Fibroblast of lung (primary cell): ENCODE data around the gene SLC15A1. TPM values are rescaled to one million over a fixed set of nuclear protein-coding genes. Genes with fewer than 3 reads are reported as not detected.
"Not testable (repeated sequence)": the region's sequence is repeated elsewhere in the genome, so short reads cannot be mapped to it uniquely, and the experiment has no call there.

Source experiments
- DNase-seq, 2 donors: peaks; one replicate each; pipeline versions ENCODE4 v3.0.0 to v3.0.0-alpha.2; 2010; ENCODE audit warnings: low read depth in 2 of 2
- H2AFZ ChIP-seq: 2 replicates; pipeline ENCODE4 v1.5.1; 2012; ENCODE audit warnings: low read length, control low read depth, inconsistent platforms
- H3K27ac ChIP-seq: 2 replicates; pipeline ENCODE4 v1.5.1; 2011; ENCODE audit warnings: low read length, control low read depth; ENCODE audit not compliant: insufficient read depth
- H3K27me3 ChIP-seq: 2 replicates; pipeline ENCODE4 v1.5.1; 2011; ENCODE audit warnings: mild to moderate bottlenecking, low read length; ENCODE audit not compliant: control insufficient read depth, insufficient read depth
- H3K36me3 ChIP-seq: 2 replicates; pipeline ENCODE4 v1.5.1; 2011; ENCODE audit warnings: low read length; ENCODE audit not compliant: control insufficient read depth, insufficient read depth
- H3K4me1 ChIP-seq: 2 replicates; pipeline ENCODE4 v1.5.1; 2011; ENCODE audit warnings: low read length; ENCODE audit not compliant: control insufficient read depth, insufficient read depth; ENCODE audit errors: extremely low read depth
- H3K4me2 ChIP-seq: 2 replicates; pipeline ENCODE4 v1.5.1; 2011; ENCODE audit warnings: low read length, control low read depth; ENCODE audit not compliant: insufficient read depth; ENCODE audit errors: extremely low read depth
- H3K4me3 ChIP-seq, 4 experiments: fragments of 200-600 bp in 1 of 4; sonication (generic) in 1 of 4; replicated peaks in 1 of 4; 2 replicates each; pipeline ENCODE4 v1.5.1; 2011 to 2016; ENCODE audit warnings: low read length in 4 of 4, low read depth in 3 of 4, mild to moderate bottlenecking in 3 of 4, control low read depth in 2 of 4, inconsistent platforms in 1 of 4, mixed read lengths in 1 of 4; ENCODE audit not compliant: insufficient read depth in 1 of 4; ENCODE audit errors: control extremely low read depth in 1 of 4
- H3K79me2 ChIP-seq: 2 replicates; pipeline ENCODE4 v1.5.1; 2012; ENCODE audit warnings: mild to moderate bottlenecking, low read length, inconsistent platforms; ENCODE audit not compliant: control insufficient read depth, insufficient read depth
- H3K9ac ChIP-seq: 2 replicates; pipeline ENCODE4 v1.5.1; 2011; ENCODE audit warnings: mild to moderate bottlenecking, low read length, control low read depth; ENCODE audit not compliant: insufficient read depth
- H3K9me3 ChIP-seq: 2 replicates; pipeline ENCODE4 v1.5.1; 2012; ENCODE audit warnings: low read depth, low read length; ENCODE audit not compliant: control insufficient read depth, insufficient read depth
- H4K20me1 ChIP-seq: 2 replicates; pipeline ENCODE4 v1.5.1; 2011; ENCODE audit warnings: low read length; ENCODE audit not compliant: control insufficient read depth, insufficient read depth; ENCODE audit errors: extremely low read depth
- EZH2 ChIP-seq: IDR thresholded peaks from 2 replicates; pipeline ENCODE4 v1.5.1; 2012; ENCODE audit warnings: low read length, control low read depth, mild to moderate bottlenecking; ENCODE audit errors: missing control alignments
- polyA plus RNA-seq, 2 donors: library from polyadenylated mRNA; depleted of rRNA in 1 of 2; stranded (reverse) in 1 of 2; unstranded in 1 of 2; fragments of >200 nt; gene quantifications; 2 replicates each; pipeline ENCODE4 v1.2.1, GENCODE V29; 2011 to 2012; ENCODE audit warnings: missing spikeins in 1 of 2
- total RNA-seq: library from RNA; depleted of rRNA; stranded (reverse); fragments of >200 nt; gene quantifications from 2 replicates; pipeline ENCODE4 v1.2.1, GENCODE V29; 2014
- TF ChIP-seq, protein P1 (sequence below), 2 donors: IDR thresholded peaks in 1 of 2; conservative IDR thresholded peaks in 1 of 2; 1 replicate in 1 of 2; 2 replicates in 1 of 2; pipeline ENCODE4 v1.5.1; 2011 to 2012; ENCODE audit warnings: low read length in 2 of 2, control low read depth in 1 of 2, inconsistent platforms in 1 of 2, low read depth in 1 of 2, mild to moderate bottlenecking in 1 of 2

The SLC15A1 gene
- total and polyA plus RNA-seq, 2 donors (not counting 1 experiment from before 2014, with no cell fraction given), result not detected

DNA sequence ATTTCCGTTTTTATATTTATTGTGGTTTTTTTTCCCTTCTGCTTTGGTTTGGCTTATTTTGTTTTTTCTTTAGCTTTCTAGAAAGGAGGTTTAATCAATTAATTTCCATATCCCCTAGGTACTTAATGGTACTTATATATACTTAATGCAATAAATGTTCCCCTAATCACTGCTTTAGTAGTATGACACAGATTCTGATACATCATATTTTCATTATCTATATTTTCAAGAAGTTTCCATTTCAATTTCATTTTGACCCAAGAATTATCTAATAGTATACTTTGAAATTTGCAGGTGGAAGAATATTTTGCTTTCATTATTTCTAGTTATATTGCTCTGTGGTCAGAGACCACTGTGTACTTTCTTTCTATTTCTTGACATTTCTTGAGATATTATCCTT, 109.0 kb downstream of the SLC15A1 start:
- no peak overlapping the region for H3K4me3 ChIP-seq

DNA sequence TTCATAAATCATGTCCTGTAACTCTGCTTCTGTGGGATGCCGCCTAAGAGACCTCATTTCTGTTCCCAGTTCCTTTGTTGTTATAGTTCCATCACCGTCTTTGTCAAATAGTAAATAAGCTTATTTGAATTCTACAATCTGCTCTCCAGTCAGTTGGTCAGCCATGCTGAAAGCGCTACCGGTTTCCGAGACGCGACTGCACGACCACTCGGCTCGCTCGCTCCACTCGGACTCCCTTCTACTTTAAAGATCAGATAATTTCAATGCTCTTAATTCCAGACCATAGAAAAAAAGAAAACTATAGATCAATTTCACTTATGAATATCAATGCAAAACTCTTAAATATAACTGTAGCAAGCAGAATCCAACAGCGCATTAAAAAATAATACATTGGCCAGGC, 111.4 kb downstream of the SLC15A1 start:
- TF ChIP-seq EZH2, result no peak
- TF ChIP-seq, protein P1, sequence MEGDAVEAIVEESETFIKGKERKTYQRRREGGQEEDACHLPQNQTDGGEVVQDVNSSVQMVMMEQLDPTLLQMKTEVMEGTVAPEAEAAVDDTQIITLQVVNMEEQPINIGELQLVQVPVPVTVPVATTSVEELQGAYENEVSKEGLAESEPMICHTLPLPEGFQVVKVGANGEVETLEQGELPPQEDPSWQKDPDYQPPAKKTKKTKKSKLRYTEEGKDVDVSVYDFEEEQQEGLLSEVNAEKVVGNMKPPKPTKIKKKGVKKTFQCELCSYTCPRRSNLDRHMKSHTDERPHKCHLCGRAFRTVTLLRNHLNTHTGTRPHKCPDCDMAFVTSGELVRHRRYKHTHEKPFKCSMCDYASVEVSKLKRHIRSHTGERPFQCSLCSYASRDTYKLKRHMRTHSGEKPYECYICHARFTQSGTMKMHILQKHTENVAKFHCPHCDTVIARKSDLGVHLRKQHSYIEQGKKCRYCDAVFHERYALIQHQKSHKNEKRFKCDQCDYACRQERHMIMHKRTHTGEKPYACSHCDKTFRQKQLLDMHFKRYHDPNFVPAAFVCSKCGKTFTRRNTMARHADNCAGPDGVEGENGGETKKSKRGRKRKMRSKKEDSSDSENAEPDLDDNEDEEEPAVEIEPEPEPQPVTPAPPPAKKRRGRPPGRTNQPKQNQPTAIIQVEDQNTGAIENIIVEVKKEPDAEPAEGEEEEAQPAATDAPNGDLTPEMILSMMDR (conservative IDR thresholded peaks at IDR 0.05 in 1 of 2, IDR thresholded peaks at IDR 0.05 in 1 of 2; ENCODE audit: low read depth in 1 of 2, low read length in 2 of 2), result no peak
- H3K79me2 ChIP-seq, result no peaks in the 10 kb centered on the region
- no peak for DNase-seq
- no peak overlapping the region for H3K4me2 ChIP-seq
- H2AFZ ChIP-seq, result no peak overlapping the region
- H3K27me3 ChIP-seq, result peaks cover 2% of the 10 kb centered on the region
- H3K9me3 ChIP-seq, result no peaks in the 10 kb centered on the region
- H3K4me3 ChIP-seq, result no peak overlapping the region
- H3K27ac ChIP-seq, result no peak overlapping the region
- H3K36me3 ChIP-seq, result no peaks in the 10 kb centered on the region
- H4K20me1 ChIP-seq, result no peaks in the 10 kb centered on the region
- H3K9ac ChIP-seq, result no peak overlapping the region
- H3K4me1 ChIP-seq, result no peaks in the 10 kb centered on the region

More for the DNA sequence above, 109.0 kb downstream of the SLC15A1 start:
- Histone ChIP-seq H3K36me3 (no peaks in the 10 kb centered on the region), H2AFZ (no peak overlapping the region), H3K9me3 (no peaks in the 10 kb centered on the region), H3K9ac (no peak overlapping the region), H3K27ac (no peak overlapping the region), H3K79me2 (no peaks in the 10 kb centered on the region), H4K20me1 (no peaks in the 10 kb centered on the region), H3K4me1 (no peaks in the 10 kb centered on the region), H3K27me3 (peaks cover 2% of the 10 kb centered on the region), H3K4me2 (no peak overlapping the region)
- TF ChIP-seq, protein P1 (conservative IDR thresholded peaks at IDR 0.05 in 1 of 2, IDR thresholded peaks at IDR 0.05 in 1 of 2; ENCODE audit: low read depth in 1 of 2, low read length in 2 of 2), result no peak
- DNase-seq, result no peak

DNA sequence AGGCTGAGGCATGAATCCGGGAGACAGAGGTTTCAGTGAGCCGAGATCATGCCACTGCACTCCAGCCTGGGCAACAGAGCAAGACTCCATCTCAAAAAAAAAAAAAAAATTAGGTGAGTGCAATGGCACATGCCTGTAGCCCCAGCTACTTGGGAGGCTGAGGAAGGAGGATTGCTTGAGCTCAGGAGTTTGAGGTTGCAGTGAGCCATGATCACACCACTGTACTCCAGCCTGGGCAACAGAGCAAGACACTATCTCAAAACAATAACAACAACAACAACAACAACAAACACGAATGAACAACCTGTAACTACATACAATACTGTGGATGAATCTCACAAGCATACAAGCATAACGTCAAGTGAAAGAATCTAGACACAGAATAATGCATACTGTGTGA, 112.7 kb downstream of the SLC15A1 start:
- not testable (repeated sequence) for H3K9me3 ChIP-seq, H3K36me3 ChIP-seq, DNase-seq

DNA sequence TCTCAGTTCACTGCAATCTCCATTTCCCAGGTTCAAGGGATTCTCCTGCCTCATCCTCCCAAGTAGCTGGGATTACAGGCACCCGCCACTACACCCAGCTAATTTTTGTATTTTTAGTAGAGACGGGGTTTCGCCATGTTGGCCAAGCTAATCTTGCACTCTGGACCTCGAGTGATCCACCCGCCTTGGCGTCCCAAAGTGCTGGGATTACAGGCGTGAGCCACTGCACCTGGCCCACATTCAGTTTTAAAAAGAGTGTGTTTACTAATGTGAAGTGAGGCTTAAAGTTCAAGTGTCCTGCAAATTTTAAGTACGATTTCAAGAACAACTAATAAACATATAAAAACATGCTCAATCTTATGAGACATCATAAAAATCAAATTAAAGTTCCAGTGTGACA, 114.1 kb downstream of the SLC15A1 start:
- not testable (repeated sequence) for H2AFZ ChIP-seq, H3K9ac ChIP-seq, H3K27ac ChIP-seq, H3K27me3 ChIP-seq, DNase-seq, H3K4me1 ChIP-seq, H3K4me3 ChIP-seq, H3K4me2 ChIP-seq, H3K9me3 ChIP-seq, H4K20me1 ChIP-seq, H3K79me2 ChIP-seq, H3K36me3 ChIP-seq

More for the DNA sequence above, 112.7 kb downstream of the SLC15A1 start:
- not testable (repeated sequence) for H3K4me3 ChIP-seq, H3K4me1 ChIP-seq, H3K9ac ChIP-seq, H4K20me1 ChIP-seq, H3K4me2 ChIP-seq, H2AFZ ChIP-seq, H3K27ac ChIP-seq, H3K79me2 ChIP-seq, H3K27me3 ChIP-seq

Other genes with a start within 250 kb of the SLC15A1 start
- gene STK24, start 175.6 kb downstream of the SLC15A1 start, total RNA-seq, result 32.9 and 53.2 TPM in 2 replicates
- 73.1 and 74.6 TPM in 2 replicates for gene STK24, start 175.6 kb downstream of the SLC15A1 start, polyA plus RNA-seq
- 10.3 and 18.2 TPM in 2 replicates for gene DOCK9, start 225.4 kb upstream of the SLC15A1 start, total RNA-seq
- gene DOCK9, start 225.4 kb upstream of the SLC15A1 start, polyA plus RNA-seq, result 16.7 and 18.2 TPM in 2 replicates